B cell (primary cell): ENCODE results near the gene ESRRA.

Source experiments
- CTCF ChIP-seq: fragments of 200-600 bp; IDR thresholded peaks from one replicate; pipeline ENCODE4 v1.8.0; 2022; ENCODE audit warnings: antibody characterized with exemption, mild to moderate bottlenecking
- EZH2 ChIP-seq: IDR thresholded peaks from 2 replicates; pipeline ENCODE4 v1.6.1; 2012; ENCODE audit warnings: borderline replicate concordance, low read depth, mild to moderate bottlenecking, moderate library complexity, low read length; ENCODE audit not compliant: insufficient read depth, poor library complexity, severe bottlenecking

GRCh38 chr11:64267207-64267945 lies 37.9 kb upstream of the ESRRA start:
- no peak for TF ChIP-seq CTCF
- TF ChIP-seq EZH2: no peak
